ENCODE measurements around the gene JPH4. TPM values are rescaled to one million over a fixed set of nuclear protein-coding genes. Genes with fewer than 3 reads are reported as not detected.

The JPH4 gene
- total RNA-seq, 4 donors from 2014 or later = 0.09 TPM; not detected in 3

DNA sequence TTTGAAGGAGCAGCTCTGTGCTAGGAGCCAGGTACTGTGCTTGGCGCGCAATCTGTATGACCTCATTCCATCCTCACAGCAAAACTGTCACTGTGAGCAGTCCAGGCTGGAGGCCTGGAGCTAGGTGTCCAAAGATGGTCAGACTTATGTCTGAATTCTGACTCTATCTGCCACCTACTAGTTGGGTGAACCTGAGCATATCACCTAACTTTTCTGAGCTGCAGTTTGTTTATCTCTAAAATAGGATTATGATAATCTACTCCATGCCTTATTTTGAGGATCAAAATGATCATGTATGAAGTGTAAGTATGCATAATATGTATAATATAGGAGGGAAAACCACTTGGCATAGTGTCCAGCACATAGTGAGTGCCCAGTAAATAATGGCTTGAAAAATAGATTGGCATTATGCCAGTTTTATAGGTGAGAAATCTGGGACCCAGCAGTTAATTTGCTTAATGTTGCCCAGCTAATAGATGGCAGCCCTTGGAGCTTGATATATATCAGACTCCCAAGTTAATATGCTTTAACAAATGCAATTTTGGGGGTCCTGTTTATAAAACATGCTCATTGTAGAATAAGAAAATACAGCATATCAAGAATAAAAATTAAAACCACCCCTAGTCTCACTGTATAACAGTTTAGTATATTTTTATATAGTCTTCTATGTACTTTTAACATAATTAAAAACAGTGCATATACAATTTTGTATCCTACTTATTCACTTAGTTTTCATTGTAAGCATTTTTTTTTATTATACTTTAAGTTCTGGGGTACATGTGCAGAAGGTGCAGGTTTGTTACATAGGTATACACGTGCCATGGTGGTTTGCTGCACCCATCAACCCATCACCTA, 4.5 kb upstream of the JPH4 start:
- intact Hi-C loops (cut with DNase I; ENCODE audit: low total_unique reads) = no loop called here
- Histone ChIP-seq H3K9me3 (no peaks in the 10 kb centered on the region), H3K4me1 (no peaks in the 10 kb centered on the region), H3K36me3 (no peaks in the 10 kb centered on the region), H3K27me3 (peaks cover 18 to 25% (median 21%) of the 10 kb centered on the region in 3 donors), H3K4me3 (no peak overlapping the region), H3K27ac (no peak overlapping the region)
- in situ Hi-C loops (cut with MboI; ENCODE audit: low sequenced_read_pairs in 4 of 4) = no loop called here
- TF ChIP-seq POLR2A (IDR thresholded peaks at IDR 0.05) = no peak
- TF ChIP-seq, protein P1, sequence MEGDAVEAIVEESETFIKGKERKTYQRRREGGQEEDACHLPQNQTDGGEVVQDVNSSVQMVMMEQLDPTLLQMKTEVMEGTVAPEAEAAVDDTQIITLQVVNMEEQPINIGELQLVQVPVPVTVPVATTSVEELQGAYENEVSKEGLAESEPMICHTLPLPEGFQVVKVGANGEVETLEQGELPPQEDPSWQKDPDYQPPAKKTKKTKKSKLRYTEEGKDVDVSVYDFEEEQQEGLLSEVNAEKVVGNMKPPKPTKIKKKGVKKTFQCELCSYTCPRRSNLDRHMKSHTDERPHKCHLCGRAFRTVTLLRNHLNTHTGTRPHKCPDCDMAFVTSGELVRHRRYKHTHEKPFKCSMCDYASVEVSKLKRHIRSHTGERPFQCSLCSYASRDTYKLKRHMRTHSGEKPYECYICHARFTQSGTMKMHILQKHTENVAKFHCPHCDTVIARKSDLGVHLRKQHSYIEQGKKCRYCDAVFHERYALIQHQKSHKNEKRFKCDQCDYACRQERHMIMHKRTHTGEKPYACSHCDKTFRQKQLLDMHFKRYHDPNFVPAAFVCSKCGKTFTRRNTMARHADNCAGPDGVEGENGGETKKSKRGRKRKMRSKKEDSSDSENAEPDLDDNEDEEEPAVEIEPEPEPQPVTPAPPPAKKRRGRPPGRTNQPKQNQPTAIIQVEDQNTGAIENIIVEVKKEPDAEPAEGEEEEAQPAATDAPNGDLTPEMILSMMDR (IDR thresholded peaks at IDR 0.05 in 4 of 5, conservative IDR thresholded peaks at IDR 0.05 in 1 of 5) = no peak
- DNase-seq = no peak
- ATAC-seq = no peak

DNA sequence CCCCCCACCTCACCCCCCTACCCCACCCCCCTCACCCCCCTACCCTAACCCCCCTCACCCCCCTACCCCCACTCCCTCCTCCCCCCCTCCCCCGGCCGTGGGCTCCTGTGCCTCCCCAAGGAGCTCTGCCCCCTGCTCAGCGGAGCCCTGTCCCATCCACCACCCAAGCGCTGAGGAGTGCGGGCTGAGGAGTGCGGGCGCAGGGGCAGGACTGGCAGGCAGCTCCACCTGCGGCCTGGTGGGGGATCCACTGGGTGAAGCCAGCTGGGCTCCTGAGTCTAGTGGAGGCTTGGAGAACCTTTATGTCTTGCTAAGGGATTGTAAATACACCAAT, 2.3 kb upstream of the JPH4 start:
- Histone ChIP-seq H3K27ac (no peak overlapping the region), H3K4me3 (no peak overlapping the region), H3K9me3 (no peaks in the 10 kb centered on the region), H3K4me1 (no peaks in the 10 kb centered on the region), H3K36me3 (no peaks in the 10 kb centered on the region), H3K27me3 (peaks cover 36 to 44% (median 40%) of the 10 kb centered on the region in 3 donors)
- TF ChIP-seq, protein P1 (IDR thresholded peaks at IDR 0.05 in 4 of 5, conservative IDR thresholded peaks at IDR 0.05 in 1 of 5) = no peak
- TF ChIP-seq POLR2A (IDR thresholded peaks at IDR 0.05) = no peak
- in situ Hi-C loops (cut with MboI; ENCODE audit: low sequenced_read_pairs in 4 of 4) = no loop called here
- intact Hi-C loops (cut with DNase I; ENCODE audit: low total_unique reads) = no loop called here
- no peak for ATAC-seq
- no peak for DNase-seq

DNA sequence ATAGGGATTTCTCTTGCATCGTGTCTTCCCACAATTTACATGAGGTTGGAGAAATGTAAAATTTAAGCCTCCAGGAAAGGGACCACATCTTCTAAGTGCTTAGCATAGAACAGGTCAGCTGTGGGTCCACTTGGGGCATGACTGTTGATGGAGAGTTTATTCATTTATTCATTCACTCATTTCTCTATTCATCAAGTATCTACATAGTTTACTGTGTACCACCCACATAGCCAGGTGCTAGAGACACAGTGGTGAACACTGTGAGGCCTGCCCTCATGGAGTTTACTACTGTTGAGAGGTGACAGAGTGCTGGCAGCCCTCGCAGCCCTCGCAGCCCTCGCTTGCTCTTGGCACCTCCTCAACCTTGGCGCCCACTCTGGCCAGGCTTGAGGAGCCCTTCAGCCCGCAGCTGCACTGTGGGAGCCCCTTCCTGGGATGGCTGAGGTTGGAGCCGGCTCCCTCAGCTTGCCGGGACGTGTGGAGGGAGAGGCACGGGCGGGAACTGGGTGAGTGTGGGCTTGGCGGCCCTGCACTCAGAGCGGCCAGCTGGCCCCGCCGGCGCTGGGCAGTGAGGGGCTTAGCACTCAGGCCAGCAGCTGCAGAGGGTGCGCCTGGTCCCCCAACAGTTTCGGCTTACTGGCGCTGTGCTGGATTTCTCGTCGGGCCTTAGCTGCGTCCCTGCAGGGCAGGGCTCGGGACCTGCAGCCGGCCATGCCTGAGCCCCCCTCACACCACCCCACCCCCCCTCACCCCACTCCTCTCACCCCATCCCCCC, 1.7 kb upstream of the JPH4 start:
- no peak for DNase-seq
- intact Hi-C loops (cut with DNase I; ENCODE audit: low total_unique reads) (no loop called here), in situ Hi-C loops (cut with MboI; ENCODE audit: low sequenced_read_pairs in 4 of 4) (no loop called here)
- Histone ChIP-seq H3K36me3 (no peaks in the 10 kb centered on the region), H3K9me3 (no peaks in the 10 kb centered on the region), H3K4me1 (no peaks in the 10 kb centered on the region), H3K4me3 (no peak overlapping the region), H3K27ac (no peak overlapping the region), H3K27me3 (peaks cover 42 to 50% (median 46%) of the 10 kb centered on the region in 3 donors)
- TF ChIP-seq, protein P1 (IDR thresholded peaks at IDR 0.05 in 4 of 5, conservative IDR thresholded peaks at IDR 0.05 in 1 of 5) = no peak
- TF ChIP-seq POLR2A (IDR thresholded peaks at IDR 0.05) = no peak
- ATAC-seq = no peak

DNA sequence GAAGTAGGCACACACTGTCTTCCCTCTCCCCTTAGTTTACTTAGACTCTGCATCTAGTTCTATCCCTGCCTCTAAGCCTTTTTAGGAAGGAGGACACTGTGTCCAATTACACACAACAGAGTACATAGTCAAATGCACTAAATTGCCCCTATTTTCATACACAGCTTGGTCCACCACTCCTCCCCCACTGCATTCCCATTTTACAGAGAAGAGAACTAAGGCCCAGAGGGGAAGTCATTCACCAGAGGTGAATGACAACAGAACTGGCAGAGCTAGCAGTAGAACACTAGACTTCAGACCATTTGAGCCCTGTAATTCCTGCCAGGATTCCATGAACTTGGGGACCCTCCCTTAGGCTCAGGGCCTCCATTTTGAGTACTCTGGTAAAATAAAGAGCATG, 1.1 kb upstream of the JPH4 start:
- Histone ChIP-seq H3K36me3 (no peaks in the 10 kb centered on the region), H3K4me3 (no peak overlapping the region), H3K4me1 (no peaks in the 10 kb centered on the region), H3K27me3 (peaks cover 44 to 53% (median 52%) of the 10 kb centered on the region in 3 donors), H3K9me3 (no peaks in the 10 kb centered on the region), H3K27ac (no peak overlapping the region)
- intact Hi-C loops (cut with DNase I; ENCODE audit: low total_unique reads) = no loop called here
- no peak for DNase-seq
- in situ Hi-C loops (cut with MboI; ENCODE audit: low sequenced_read_pairs in 4 of 4) = no loop called here
- TF ChIP-seq, protein P1 (IDR thresholded peaks at IDR 0.05 in 4 of 5, conservative IDR thresholded peaks at IDR 0.05 in 1 of 5) = no peak
- TF ChIP-seq POLR2A (IDR thresholded peaks at IDR 0.05) = no peak
- no peak for ATAC-seq

All from gastrocnemius medialis (tissue), 4 donors.